Renal cortex interstitium (tissue), 11 donors: ENCODE results near the gene OR4E2. TPM values are rescaled to one million over a fixed set of nuclear protein-coding genes. Genes with fewer than 3 reads are reported as not detected.
"Not testable (repeated sequence)": the region's sequence is repeated elsewhere in the genome, so short reads cannot be mapped to it uniquely, and the experiment has no call there.

ENCODE experiments used
- DNase-seq, 11 donors: peaks; one replicate each; pipeline ENCODE4 v3.0.0-alpha.2; 2013; ENCODE audit warnings: low read depth in 9 of 11, low spot score in 4 of 11; ENCODE audit errors: extremely low read depth in 1 of 11
- polyA plus RNA-seq, 3 donors: library from polyadenylated mRNA; unstranded; fragments of 120-200 nt; gene quantifications; one replicate each; pipeline ENCODE4 v1.2.1, GENCODE V29; 2013; ENCODE audit not compliant: insufficient read length in 3 of 3

The OR4E2 gene
- polyA plus RNA-seq, 3 donors, result 0.08 TPM; not detected in 2

DNA sequence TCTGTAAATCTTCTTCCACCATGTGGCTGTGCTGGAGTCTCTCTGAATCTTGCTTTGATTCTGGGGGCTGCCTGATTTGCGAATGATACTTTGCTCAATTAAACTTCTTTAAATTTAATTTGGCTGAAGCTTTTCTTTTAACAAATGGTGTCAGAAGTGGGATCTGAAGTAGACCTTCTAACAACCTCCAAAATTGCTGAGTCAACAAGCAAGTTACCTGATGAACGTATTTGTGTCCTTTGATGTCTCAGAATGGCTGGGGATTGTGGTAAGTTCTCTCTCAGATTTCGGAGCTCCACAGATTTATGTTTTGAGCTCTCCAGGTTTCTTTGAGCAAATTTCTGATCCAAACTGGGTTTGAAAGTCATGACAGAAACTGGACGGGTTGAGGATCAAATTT, 21.9 kb downstream of the OR4E2 start:
- DNase-seq, result no peak

DNA sequence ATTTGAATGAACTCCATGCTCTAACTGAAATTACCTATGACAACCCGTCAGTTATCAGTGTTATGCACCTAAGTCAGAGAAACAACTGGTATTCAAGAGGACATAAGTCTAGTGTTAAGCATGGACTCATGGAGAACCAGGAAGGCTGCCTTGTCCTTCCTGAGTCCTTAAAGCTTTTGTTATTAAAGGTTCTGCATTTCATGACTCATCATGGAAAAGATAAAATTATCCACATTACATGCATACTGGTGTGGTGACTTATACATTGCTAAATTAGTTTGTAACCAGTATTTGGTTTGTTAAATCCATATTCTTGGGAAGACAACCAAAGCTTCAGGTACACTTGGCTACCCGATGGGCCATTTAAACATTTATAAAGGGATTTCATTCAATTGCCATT, 26.4 kb downstream of the OR4E2 start:
- no peak for DNase-seq

- DNase-seq, result no peak
Measured at GRCh38 chr14:21686468-21686867, 32.8 kb downstream of the OR4E2 start.

GRCh38 chr14:21694425-21694824, 40.8 kb downstream of the OR4E2 start:
- no peak for DNase-seq

DNA sequence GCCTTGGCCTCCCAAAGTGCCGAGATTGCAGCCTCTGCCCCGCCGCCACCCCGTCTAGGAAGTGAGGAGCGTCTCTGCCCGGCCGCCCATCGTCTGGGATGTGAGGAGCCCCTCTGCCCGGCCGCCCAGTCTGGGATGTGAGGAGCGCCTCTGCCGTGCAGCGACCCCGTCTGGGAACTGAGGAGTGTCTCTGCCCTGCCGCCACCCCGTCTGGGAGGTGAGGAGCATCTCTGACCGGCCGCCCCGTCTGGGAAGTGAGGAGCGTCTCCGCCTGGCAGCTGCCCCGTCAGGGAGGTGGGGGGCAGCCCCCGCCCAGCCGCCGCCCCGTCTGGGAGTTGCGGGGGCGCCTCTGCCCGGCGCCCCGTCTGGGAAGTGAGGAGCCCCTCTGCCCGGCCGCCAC, 44.0 kb downstream of the OR4E2 start:
- not testable (repeated sequence) for DNase-seq

- not testable (repeated sequence) for DNase-seq
Measured at GRCh38 chr14:21698538-21698937, 44.9 kb downstream of the OR4E2 start.

GRCh38 chr14:21699551-21699950, 45.9 kb downstream of the OR4E2 start:
- DNase-seq, result no peak

DNA sequence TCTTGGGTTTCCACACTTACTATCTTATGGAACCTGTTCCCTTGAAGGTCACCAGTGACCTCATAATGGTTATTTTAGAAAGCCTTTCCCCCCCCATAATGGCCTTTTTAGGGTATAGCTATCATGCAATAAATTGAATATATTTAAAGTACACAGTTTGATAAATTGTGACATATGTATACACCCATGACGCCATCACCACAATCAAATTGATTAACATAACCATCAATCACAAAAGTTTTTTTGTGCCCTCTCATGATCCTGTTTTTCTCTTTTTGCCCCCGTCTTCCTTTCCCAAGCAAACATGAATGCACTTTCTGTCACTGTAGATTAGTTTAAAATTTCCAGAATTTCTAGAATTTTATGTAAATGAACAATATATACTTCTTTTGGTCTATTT, 48.7 kb downstream of the OR4E2 start:
- no peak for DNase-seq

- no peak for DNase-seq
Measured at GRCh38 chr14:21703357-21704326, 50.0 kb downstream of the OR4E2 start.

DNA sequence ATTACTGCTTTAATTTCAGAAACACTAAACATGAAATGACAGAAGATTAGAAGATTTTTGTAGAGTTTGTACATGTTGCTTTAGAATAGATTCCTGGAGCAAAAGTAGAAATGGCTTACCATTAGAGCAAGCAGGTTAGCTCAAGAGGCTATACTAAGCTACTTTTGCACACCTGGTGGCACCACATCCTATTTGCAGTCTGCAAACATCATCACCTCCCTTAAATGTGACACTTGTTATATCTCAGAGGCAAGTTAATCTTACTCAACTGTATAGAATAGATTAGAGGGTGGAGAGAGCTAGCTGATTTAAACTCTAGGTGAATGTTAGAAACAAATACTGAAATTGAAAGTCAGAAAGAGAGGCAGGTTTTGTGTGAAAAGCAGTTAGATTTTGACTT, 50.7 kb downstream of the OR4E2 start:
- DNase-seq, result no peak

DNA sequence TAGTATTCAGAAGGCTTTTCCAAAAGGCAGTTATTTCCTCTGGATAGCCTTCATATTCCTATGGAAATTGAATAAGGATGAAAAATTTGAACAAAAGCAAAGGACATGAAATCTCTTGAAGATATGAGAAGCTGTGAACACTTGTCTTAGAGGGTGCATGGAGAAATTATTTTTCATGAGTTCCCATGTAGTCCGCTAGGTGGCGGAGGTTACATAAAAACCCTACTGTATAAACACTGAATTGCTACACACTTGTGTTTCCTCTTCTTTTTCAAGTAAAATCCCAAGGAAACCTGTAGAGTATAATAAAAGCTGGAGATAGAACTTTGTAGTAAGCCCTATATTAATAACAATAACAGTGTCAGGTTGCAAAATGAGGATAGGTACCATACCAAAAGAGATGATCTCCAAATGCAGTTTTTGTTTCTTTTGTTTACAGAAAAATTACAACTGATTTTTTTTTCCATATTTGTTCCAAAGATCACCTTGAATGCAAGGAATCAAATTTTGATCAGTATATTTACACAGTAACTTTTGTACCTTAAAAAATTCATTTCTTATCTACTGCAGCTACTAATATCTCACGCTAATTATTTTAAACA, 57.8 kb downstream of the OR4E2 start:
- DNase-seq, result peak in 5 of 11 donors; percentile 8 to 20 (median 11)

DNA sequence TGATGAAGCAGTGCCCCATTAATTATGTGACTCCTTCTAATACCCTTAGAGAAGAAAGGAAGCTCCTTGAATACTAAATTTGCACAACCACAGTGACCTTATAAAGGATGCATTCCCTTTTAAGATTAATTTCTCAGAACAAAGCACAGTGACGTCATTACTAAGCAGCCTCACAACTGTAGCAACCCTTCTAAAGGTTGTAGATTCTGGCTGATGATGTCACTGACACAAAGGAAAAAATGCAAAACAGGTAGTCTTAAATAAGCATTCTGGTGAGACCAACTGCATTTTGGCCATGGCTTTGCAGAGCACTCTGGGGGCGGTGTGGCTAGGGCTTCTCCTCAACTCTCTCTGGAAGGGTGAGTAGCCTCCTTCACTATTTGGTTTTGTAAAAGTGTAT, 58.4 kb downstream of the OR4E2 start:
- DNase-seq, result no peak

GRCh38 chr14:21714318-21714929, 60.8 kb downstream of the OR4E2 start:
- DNase-seq, result no peak

Other genes starting within 250 kb of the OR4E2 start
- gene CHD8, start 197.7 kb upstream of the OR4E2 start, polyA plus RNA-seq, result 10 to 100 TPM; 72.1 to 81.9 (median 81.6) TPM
- gene RAB2B, start 176.9 kb upstream of the OR4E2 start, polyA plus RNA-seq, result 10 to 100 TPM; 38.7 to 43.7 (median 42.4) TPM
- gene TOX4, start 176.6 kb upstream of the OR4E2 start, polyA plus RNA-seq, result 10 to 100 TPM; 59.1 to 61.8 (median 61.0) TPM
- gene METTL3, start 142.5 kb upstream of the OR4E2 start, polyA plus RNA-seq, result 100 to 1,000 TPM in 1 of 3 donors, 10 to 100 TPM in 2; 87.1 to 106 (median 94.4) TPM
- 10 to 100 TPM; 54.7 to 72.9 (median 67.9) TPM for gene SALL2, start 127.5 kb upstream of the OR4E2 start, polyA plus RNA-seq
- under 1 TPM in 2 of 3 donors, not detected in 1; 0.08 to 0.11 TPM for gene OR10G3, start 73.8 kb upstream of the OR4E2 start, polyA plus RNA-seq
- gene OR10G2, start 18.9 kb upstream of the OR4E2 start, polyA plus RNA-seq, result not detected
- gene OR4E1, start 20.0 kb downstream of the OR4E2 start, polyA plus RNA-seq, result under 1 TPM in 2 of 3 donors, not detected in 1; 0.05 to 0.06 TPM